ENCODE results near the gene TENT4A.

Gene TENT4A

DNA sequence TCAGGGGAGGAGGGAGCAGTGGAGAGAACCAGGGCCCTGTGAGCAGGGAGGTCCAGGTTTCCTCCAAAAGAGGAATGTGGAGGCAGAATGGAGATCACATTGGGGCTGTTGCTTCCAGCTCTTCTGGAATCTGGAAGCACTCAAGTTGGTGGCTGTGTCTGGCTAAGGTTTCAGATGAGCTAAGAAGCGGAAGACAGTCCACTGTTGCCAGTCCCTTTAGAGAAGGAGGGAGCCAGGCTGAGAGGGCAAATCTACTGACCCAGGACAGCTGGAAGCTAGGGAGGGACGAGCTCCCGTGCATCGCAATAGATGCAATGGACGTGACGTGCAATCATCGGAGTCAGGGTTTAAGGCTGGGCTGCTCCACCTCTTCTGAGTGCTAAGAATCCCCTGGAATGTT, 71.2 kb downstream of the TENT4A start:
- Histone ChIP-seq H4K20me1 (ENCODE audit: insufficient read depth, low read length) (no peaks in the 10 kb centered on the region), H2AFZ (ENCODE audit: low read depth, low read length) (no peak overlapping the region)

DNA sequence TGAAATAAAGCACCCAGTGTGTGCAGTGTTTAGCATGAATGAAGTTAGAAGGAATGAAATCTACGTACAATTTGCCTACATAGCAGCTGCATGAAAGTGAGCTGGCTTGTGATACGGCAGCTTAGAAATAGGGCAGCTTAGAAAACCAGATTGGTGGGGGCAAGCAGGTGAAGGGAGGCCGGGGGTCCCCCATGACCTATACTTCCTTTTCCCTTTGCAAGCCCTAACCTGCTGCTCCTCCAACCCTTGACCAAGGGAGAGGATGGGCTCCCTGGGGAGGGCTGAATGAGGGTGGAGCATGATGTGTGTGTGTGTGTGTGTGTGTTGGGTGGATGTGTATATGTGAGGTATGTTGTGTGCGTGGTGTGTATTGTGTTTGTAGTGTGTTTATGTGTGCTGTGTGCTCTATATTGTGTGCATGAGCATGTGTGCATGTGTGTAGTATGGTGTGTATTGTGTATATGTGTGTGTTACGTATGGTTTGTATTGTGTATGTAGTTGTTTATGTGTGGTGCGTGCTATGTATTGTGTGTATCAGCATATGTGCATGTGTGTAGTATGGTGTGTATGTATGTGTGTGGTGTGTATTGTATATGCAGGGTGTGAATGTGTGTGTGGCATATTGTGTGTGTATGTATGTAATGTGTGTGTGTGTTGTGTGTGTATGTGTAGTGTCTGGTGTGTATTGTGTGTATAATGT, 72.1 kb downstream of the TENT4A start:
- Histone ChIP-seq H2AFZ (ENCODE audit: low read depth, low read length) (no peak overlapping the region), H3K9ac (ENCODE audit: low read length) (no peak overlapping the region), H3K36me3 (replicated peaks; ENCODE audit: low read depth, low read length) (no peaks in the 10 kb centered on the region), H3K4me2 (ENCODE audit: low read length) (no peak overlapping the region), H3K27me3 (ENCODE audit: low read depth, low read length) (no peaks in the 10 kb centered on the region), H3K27ac (ENCODE audit: low read length) (no peak overlapping the region), H3K79me2 (ENCODE audit: low read length) (no peaks in the 10 kb centered on the region), H3K4me3 (ENCODE audit: low read length) (no peak overlapping the region), H3K4me1 (ENCODE audit: low read length) (no peaks in the 10 kb centered on the region), H3K9me3 (ENCODE audit: insufficient read depth, low read length) (no peaks in the 10 kb centered on the region), H4K20me1 (ENCODE audit: insufficient read depth, low read length) (no peaks in the 10 kb centered on the region)
- TF ChIP-seq EZH2phosphoT487 (IDR thresholded peaks at IDR 0.05; ENCODE audit: low read depth): no peak
- TF ChIP-seq, protein P1, sequence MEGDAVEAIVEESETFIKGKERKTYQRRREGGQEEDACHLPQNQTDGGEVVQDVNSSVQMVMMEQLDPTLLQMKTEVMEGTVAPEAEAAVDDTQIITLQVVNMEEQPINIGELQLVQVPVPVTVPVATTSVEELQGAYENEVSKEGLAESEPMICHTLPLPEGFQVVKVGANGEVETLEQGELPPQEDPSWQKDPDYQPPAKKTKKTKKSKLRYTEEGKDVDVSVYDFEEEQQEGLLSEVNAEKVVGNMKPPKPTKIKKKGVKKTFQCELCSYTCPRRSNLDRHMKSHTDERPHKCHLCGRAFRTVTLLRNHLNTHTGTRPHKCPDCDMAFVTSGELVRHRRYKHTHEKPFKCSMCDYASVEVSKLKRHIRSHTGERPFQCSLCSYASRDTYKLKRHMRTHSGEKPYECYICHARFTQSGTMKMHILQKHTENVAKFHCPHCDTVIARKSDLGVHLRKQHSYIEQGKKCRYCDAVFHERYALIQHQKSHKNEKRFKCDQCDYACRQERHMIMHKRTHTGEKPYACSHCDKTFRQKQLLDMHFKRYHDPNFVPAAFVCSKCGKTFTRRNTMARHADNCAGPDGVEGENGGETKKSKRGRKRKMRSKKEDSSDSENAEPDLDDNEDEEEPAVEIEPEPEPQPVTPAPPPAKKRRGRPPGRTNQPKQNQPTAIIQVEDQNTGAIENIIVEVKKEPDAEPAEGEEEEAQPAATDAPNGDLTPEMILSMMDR (IDR thresholded peaks at IDR 0.05; ENCODE audit: low read depth, low read length): no peak

More for the DNA sequence above, 71.2 kb downstream of the TENT4A start:
- H3K9me3 ChIP-seq (ENCODE audit: insufficient read depth, low read length): no peaks in the 10 kb centered on the region
- H3K4me2 ChIP-seq (ENCODE audit: low read length): no peak overlapping the region
- H3K79me2 ChIP-seq (ENCODE audit: low read length): no peaks in the 10 kb centered on the region
- H3K9ac ChIP-seq (ENCODE audit: low read length): no peak overlapping the region
- H3K36me3 ChIP-seq (replicated peaks; ENCODE audit: low read depth, low read length): no peaks in the 10 kb centered on the region
- H3K4me1 ChIP-seq (ENCODE audit: low read length): no peaks in the 10 kb centered on the region
- no peak overlapping the region for H3K27ac ChIP-seq (ENCODE audit: low read length)
- H3K27me3 ChIP-seq (ENCODE audit: low read depth, low read length): no peaks in the 10 kb centered on the region
- TF ChIP-seq, protein P1 (IDR thresholded peaks at IDR 0.05; ENCODE audit: low read depth, low read length): no peak
- H3K4me3 ChIP-seq (ENCODE audit: low read length): no peak overlapping the region

DNA sequence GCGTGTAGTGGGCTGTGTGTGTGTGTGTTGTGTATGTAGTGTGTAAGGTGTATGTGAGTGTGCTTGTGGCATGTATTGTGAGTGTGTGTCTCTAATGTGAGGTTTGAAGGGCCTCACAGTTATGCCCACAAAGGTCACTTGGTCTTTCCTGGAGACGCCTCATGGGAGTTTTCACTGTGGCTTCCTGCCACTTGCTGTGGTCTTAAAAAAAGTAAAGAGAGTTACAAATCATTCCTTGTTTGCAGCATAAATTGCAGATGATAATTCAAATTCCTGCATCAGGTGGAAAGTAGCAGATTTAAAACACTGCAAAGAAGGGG, 72.6 kb downstream of the TENT4A start:
- H3K4me2 ChIP-seq (ENCODE audit: low read length): no peak overlapping the region
- no peaks in the 10 kb centered on the region for H4K20me1 ChIP-seq (ENCODE audit: insufficient read depth, low read length)
- no peaks in the 10 kb centered on the region for H3K79me2 ChIP-seq (ENCODE audit: low read length)
- H3K9me3 ChIP-seq (ENCODE audit: insufficient read depth, low read length): no peaks in the 10 kb centered on the region
- no peaks in the 10 kb centered on the region for H3K27me3 ChIP-seq (ENCODE audit: low read depth, low read length)
- TF ChIP-seq, protein P1 (IDR thresholded peaks at IDR 0.05; ENCODE audit: low read depth, low read length): no peak
- no peak overlapping the region for H2AFZ ChIP-seq (ENCODE audit: low read depth, low read length)
- no peak overlapping the region for H3K9ac ChIP-seq (ENCODE audit: low read length)
- H3K27ac ChIP-seq (ENCODE audit: low read length): no peak overlapping the region
- no peaks in the 10 kb centered on the region for H3K36me3 ChIP-seq (replicated peaks; ENCODE audit: low read depth, low read length)
- H3K4me1 ChIP-seq (ENCODE audit: low read length): no peaks in the 10 kb centered on the region
- H3K4me3 ChIP-seq (ENCODE audit: low read length): no peak overlapping the region

DNA sequence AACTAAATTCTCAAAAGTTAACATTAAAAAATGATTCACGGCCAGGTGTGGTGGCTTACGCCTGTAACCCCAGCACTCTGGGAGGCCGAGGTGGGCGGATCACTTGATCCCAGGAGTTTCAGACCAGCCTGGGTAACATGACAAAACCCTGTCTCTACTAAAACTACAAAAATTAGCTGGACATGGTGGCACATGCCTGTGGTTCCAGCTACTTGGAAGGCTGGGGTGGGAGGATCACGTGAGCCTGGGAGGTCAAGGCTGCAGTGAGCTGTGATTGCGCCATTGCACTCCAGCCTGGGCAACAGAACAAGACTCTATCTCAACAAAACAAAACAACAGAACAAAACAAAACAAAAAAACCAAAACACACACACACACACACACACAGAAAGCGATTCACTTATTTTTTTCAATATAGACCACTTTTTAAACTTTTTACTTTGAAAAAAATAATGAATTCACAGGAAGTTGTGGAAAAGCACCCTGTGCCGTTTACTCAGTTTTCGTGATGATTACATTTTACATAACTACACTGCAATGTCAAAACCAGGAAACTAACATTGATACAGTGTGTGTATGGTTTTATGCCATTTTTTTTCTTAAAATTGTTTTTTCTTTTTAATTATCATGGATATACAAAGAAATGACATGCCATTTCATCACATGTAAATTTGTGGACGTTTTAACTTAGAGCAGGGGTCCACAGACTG, 73.7 kb downstream of the TENT4A start:
- Histone ChIP-seq H3K4me1 (ENCODE audit: low read length) (no peaks in the 10 kb centered on the region), H3K27me3 (ENCODE audit: low read depth, low read length) (no peaks in the 10 kb centered on the region), H3K27ac (ENCODE audit: low read length) (no peak overlapping the region), H3K4me2 (ENCODE audit: low read length) (no peak overlapping the region), H3K9ac (ENCODE audit: low read length) (no peak overlapping the region), H3K4me3 (ENCODE audit: low read length) (no peak overlapping the region), H2AFZ (ENCODE audit: low read depth, low read length) (no peak overlapping the region), H4K20me1 (ENCODE audit: insufficient read depth, low read length) (no peaks in the 10 kb centered on the region), H3K36me3 (replicated peaks; ENCODE audit: low read depth, low read length) (no peaks in the 10 kb centered on the region), H3K79me2 (ENCODE audit: low read length) (no peaks in the 10 kb centered on the region), H3K9me3 (ENCODE audit: insufficient read depth, low read length) (no peaks in the 10 kb centered on the region)
- TF ChIP-seq EZH2phosphoT487 (IDR thresholded peaks at IDR 0.05; ENCODE audit: low read depth): no peak
- TF ChIP-seq, protein P1 (IDR thresholded peaks at IDR 0.05; ENCODE audit: low read depth, low read length): no peak
